HG03135 (cell line): ENCODE results near the gene TMEM150C.

Source experiments
- ATAC-seq: cut with Tn5 transposase; IDR thresholded peaks from one replicate; pipeline ENCODE4 v1.9.1; 2021; ENCODE audit warnings: mild to moderate bottlenecking, moderate library complexity; ENCODE audit not compliant: unreplicated experiment

TMEM150C gene

DNA sequence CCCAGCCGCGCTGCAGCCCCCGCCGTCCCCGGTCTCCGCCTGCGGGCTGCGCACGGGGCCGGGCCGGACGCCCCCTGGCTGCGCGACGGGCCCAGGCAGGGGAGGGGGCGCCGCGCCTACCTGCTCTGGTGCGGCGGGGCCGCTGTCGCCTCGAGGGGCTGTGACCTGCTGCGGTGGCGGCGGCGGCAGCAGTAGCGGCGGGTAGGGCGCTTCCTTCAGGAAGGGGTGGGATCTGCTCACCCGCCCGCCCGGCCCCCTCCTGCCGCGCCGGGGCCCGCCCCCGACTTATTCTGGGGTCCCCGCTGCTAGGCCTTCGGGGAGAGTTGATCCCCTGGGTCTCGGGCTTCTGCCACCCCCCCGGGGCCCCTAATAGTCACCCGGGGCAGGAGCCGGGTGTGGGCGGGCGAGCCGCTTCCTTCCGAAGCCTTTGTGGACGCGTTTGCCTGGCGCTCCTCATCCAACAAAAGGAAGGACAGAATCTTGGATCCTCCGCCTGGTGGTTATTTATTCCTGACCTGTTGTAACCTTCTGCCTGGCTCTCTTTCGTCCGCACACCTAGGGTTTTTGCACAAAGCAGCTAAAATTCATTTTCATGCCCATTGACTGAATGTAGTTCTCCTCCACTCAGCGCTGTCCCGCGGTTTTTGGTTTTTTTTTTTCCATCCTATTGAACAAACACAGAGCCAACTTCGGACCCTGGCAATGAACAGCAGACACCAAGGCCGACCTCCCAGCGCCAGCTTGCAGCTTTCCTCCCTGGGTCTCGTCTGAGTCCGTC lies at the start of gene TMEM150C:
Gene TMEM150C, minus strand, starts transcription at position 203 of the 778 bp plus-strand sequence. CDS start 57,331 bp downstream, outside the sequence.
- no peak for ATAC-seq

DNA sequence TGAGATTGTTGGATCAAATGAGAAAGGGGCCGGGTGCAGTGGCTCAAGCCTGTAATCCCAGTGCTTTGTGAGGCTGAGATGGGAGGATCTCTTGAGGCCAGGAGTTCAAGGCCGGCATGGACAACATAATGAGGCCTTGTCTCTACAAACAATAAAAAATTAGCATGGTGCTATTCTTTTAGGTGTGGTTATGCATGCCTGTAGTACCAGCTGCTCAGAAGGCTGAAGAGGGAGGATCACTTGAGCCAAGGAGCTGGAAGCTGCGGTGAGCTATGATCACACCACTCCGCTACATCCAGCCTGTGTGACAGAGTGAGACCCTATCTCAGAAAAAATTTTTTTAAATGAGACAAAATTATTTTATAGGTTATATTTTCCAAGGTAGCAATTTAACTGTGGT lies 49.7 kb upstream of the TMEM150C start:
- no peak for ATAC-seq

DNA sequence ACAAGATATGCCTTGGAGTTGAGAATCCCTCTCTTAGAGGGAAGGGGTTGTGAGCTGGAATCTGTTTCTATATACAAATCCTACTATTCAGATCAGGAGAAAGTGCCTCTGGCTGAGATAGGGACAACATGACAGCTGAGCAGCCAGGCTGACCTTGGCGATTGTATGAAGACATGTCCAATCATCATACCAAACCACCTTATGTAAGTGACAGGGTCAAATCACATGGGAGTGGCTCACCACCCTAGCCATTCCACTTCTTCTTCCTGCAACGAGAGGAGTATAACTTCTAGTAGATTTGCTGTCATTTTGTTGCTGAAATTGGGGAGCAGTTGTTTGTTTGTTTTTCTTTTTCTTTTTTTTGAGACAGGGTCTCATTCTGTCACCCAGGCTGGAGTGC lies 48.3 kb upstream of the TMEM150C start:
- ATAC-seq = no peak

DNA sequence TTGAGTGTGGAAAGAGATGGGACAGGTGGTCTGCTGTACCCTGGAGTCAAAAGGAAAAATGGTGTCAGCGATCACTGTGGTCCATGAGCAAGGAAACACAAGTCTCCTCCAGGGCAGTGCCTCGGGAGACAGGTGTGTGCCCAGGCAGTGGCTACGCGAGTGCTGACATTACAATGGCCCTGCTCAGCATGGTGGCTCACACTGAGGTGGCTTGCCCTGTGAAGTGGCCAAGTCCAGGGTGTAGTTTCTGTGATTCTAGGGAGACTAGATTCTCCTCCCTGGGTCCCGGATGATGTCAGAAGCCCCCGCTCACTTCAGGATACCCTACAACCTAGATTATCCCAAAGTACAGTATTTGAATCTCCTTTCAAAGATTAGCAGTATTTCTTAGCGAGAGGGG lies 44.8 kb upstream of the TMEM150C start:
- no peak for ATAC-seq

DNA sequence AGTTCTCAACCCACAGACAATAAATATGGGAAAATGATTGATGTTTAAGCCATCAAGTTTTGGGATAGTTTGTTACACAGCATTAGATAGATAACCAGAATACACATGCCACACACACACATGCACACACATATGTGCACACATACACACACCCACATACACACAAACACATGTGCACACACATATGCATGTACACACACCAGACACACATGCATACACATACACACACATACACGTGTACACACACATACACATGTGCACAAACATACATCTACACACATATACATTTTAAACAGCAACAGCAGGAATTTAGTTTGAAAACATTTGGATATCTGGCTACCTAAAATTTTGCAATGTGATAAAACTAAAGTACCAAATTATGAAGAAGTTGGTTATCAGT lies 42.7 kb upstream of the TMEM150C start:
- no peak for ATAC-seq

DNA sequence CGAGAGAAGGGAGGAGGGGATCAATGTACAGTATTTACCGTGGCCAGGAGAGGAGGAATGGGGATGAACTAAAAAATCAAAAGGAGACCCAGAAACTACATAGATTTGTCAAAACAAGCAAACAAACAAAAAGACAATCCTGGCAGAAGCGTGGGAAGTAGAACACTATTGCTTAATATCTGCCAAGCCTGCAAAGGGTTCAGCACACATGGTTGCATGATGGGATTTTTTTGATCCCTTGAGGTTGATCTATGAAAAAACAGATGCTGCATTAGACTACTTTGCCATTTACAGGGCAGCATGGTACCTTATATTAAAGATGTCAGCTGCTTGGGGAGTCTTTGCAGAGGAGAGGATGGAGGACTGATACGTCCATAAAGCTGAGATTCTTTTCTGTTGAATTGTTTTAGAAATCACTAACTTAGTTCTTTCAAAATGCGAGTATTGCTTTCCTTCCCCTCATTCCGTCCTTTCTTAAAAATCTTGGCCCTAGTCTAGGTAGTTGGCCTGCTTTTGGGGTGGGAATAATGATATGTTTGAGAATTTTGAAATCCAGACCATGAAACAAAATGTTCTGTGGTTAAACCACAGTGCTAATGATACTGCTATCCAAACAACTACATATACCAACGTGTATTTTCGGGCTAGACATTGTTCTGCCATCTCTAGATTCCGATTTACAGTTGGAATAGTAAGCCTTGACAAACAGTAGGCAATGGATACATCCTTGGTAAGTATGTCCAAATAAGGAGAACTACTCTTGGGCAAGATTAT lies 39.6 kb upstream of the TMEM150C start:
- no peak for ATAC-seq

DNA sequence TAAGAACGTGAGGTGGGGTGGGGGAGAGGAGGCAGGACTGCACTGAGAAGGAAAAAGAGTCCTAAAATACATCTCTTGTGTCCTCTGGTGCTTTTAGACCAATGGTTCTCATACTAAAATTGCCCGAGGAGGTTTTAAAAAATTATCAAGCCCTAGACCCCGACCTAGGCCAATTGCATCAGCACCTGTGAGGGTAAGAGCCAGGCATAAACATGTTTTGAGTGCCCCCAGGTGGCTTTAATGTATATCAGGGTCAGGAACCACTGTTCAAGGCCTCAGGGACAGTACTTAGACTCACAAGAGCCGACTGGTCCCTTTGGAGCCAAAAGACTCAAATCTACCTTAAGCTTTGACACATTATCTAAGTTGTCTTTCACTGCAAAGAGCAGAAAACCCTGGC lies 37.5 kb upstream of the TMEM150C start:
- ATAC-seq = no peak

DNA sequence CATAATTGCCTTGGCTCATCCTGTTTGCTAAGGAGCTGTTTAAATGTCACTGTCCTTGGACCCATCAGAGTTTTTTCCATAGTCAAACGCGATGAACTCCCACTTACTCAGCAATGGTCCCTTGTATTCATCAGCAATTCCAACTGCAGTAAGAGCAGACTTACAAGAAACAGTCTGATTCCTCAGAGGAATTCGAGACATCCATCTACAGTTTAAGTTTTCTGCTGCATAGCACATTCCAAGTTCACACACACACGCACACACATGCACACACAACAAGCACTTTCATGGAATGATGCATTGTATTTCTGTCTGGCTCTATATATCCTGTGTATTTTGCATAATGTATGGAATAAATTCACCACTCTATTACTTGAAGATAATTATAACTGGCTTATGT lies 32.7 kb upstream of the TMEM150C start:
- no peak for ATAC-seq

DNA sequence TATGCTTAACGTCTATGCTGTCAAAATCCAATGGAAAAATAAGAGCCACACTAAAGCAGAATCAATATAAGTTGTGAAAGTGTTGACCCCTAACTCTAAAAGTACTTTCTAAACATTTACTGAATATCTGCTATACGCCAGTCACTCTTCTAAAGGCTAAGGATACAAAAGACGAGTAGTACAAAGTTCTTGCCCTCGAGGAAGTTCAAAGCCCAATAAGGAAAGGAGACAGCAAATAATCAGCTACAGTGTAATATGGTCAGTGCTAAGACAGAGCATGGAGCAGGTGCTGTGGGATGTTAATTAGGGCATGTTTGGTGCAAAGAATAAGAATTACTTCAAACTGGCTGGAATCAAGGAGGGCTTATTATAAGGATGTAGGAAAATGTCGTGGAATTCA lies 31.6 kb upstream of the TMEM150C start:
- ATAC-seq = no peak

DNA sequence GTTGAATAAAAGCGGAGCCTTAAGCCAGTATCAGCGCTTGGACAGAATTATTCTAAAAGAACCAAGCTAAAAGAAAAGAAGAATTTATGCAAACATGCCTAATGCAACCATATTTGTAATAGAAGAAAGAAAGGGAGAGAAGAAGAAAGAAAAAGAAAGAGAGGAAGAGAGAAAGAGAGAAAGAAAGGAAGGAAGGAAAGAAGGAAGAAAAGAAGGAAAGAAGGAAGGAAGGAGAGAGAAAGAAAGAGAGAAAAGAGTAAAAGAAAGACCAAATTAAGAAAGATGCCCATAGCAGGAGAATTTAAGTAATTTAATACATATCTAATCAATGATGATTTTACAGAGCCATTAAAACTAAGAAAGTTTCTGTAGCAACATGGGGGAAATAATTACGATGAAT lies 30.9 kb upstream of the TMEM150C start:
- ATAC-seq = no peak

DNA sequence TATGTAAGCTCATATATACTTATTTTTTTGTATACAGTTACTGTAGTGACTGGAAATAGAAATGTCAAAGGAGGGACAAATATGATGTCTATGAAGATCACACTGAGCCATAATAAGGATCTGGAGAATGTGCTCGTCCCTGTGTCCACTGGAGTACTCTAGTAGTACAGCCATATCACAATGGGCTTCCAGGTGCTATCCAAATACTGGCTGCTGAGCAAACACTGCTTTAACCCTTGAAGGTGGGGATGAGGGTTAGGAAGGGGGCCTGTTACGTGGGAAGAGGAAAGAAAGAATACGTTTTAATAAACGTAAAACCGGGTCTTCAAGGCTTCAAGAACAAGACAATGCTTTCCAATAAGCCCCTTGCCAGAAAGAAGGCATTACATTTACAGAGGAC lies 29.8 kb upstream of the TMEM150C start:
- no peak for ATAC-seq

DNA sequence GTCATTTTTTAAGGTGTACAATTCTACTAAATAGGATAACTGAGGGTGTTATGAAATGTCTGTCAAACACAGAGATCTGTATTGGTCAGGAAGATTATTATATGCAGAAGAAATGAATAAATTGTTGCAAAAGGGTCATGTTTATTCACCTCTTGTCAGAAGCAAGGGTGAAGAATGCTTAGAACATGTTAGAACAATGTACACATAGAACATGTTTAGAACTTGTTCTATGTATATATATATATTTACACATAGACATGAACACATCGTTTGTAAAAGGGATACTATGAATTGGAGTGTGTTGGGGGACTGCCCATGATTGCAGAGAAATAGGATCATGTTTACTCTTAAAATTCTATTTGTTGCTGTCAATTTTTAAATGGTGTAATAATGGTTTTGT lies 28.0 kb upstream of the TMEM150C start:
- ATAC-seq = no peak

DNA sequence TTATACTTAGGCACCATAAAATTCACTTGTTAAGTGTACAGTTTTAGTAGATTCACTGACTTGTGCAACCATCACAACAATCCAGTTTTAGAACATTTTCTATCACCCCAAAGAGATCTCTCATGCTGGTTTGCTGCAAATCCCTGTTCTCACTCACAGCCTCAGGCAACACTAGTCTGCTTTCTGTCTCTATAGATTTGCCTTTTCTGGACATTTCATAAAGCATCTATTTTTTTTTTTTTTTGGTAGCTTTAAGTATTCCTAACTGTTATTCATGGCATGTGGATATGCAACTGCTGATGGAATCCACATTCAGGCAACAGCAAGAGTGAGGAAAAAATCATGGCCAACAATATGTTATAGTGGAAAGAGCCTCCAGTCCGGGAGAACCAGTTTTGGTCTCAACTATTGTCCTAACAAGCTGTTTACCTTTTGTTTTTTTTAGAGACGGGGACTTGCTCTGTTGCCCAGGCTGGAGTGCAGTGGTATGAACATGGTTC lies 27.0 kb upstream of the TMEM150C start:
- no peak for ATAC-seq

DNA sequence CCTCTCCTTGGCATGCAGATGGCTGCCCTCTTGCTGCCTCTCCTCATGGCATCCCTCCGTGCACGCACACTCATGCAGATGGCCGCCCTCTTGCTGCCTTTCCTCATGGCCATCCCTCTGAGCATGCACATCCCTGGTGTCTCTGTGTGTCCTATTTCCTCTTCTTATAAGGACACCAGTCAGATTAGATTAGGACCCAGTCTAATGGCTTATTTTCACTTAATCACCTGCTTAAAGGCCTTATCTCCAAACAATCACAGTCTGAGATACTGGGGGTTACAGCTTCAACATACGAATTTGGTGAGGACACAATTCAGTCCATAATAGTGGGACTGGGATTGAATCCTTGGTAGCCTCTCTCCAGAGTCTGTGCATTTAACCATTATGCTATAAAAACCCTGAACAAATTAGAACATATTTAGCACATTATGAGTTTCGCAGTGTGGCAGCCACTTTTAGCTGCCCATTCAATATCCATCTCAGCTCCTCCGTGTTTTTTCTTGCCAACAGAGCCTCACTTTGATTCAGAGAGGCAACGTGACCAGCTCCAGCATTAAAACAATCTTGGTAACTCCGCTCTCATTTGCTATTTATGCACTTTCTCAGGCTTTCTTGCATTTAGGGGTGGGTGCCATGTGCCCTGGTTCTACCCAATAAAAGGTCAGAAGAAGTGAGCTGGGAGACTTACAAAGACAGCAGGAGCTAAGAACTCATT lies 26.2 kb upstream of the TMEM150C start:
- no peak for ATAC-seq

DNA sequence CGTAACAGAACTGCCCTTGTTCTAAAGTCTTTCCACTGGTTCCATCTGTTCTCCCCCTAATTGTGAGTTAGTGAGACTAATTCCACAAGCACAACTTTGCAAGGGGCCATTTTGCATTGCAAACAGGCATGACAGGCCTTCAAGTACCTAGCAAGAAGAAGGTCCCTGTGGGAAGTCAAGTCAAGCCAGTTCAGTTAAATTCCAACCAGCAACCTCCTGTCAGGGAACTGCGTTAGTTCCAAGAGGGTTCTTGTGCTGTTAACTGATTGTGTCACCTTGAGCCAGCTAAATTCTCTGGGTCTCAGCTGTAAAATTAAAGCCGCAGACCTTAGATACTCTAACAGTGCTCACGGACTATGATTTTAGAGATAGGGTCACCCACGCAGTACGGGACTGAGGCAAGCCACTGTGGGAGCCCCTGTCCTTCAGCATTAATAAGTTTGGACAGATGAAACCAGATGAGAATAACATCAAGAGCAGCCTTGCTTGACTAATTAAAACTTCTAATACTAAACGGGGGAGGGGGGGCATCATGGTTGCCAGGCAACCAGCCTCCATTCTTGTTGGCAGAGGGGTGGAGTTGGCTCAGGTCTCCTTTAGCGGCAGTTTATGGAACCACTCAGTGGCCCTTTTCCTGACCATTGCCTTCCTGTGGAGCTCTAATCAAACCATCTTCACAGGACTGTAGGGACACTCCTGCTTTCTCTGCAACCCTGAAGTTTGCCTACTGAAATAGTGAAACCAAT lies 24.1 kb upstream of the TMEM150C start:
- ATAC-seq = no peak

DNA sequence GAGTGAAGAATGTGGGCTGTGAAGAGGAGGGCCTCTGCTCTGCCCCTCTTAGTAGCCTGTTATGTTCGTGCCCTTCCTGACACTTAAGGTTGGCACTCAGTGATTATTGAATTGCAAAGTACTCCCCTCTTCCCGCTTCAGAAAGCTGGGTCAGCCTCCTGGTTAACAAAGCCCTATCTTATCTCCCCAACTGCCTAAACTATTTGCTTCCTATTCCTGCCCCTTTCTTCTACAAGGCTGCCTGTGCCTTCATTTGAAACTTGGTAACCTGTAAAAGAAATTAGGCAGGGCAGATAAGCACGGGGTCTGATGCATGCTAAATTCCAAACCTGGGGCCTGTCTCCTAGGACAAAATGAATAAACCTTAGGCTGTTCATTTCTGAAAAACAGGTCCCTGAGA lies 23.1 kb upstream of the TMEM150C start:
- ATAC-seq = no peak

DNA sequence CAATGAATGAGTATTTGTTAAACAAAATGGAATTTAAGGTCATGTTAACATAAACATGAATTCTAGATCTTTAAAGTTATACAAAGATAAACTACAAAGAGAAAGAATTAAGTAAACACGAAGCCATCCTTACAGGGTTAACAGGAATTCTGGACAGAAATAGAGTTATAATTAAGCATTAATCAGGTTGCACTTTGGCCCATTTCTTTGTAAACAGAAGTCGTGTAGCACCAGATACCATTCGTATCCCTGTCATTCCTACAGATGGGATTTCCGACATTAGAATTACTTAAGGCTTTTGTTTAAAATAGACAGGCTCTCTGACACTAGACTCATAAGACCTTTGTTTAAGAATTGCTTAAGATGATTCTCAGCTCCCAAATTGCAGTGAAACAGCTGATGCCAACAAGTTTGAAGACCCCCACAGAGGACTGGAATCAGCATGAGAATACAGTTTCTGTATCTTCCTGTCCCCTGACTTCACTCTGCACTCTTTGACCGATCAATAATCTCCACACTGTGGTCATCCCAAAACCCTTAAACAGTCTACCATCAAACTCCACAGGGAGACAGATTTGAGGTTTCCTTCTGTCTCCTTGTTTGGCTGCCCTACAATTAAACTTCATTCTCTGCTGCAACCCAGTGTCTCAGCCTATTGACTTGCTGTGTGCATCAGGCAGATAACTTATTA lies 22.3 kb upstream of the TMEM150C start:
- no peak for ATAC-seq

DNA sequence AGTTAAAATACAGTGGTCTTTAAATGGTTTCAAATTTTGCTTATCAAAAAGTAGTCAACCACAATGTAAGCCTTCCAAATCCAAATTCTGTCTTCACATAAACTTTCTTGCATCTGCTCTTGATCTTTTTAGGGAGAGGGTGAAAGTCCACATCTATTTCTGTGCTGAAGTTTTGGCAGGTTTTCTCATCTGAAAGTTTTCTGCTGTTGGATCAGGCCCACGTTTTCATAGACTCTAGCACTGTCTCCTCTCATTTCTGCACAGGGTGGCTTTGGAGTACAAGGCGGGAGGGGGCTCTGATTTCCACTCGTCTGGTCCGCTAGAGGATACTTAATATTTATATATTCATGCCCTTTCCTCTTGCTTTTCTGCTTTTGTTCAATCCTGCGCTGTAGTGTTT lies 18.1 kb upstream of the TMEM150C start:
- ATAC-seq = no peak

DNA sequence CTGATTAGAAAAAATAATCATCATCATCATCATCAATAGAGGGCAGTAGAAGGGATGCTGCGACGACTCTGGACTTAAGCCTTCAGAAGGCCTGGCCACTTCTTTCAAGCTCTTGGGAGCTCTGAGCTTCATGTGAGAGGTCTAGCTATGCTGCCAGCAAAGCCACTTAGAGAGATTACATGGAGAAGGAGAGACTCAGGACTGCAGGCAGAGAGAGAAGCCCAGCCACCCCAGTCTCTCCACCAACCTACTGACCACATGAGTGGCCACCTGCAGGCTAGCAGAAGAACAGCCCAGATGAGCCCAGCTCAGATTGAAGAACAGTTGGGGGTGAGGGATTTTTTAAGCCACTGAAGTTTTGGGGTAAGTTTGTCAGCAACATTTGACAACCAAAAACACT lies 17.1 kb upstream of the TMEM150C start:
- ATAC-seq = no peak

DNA sequence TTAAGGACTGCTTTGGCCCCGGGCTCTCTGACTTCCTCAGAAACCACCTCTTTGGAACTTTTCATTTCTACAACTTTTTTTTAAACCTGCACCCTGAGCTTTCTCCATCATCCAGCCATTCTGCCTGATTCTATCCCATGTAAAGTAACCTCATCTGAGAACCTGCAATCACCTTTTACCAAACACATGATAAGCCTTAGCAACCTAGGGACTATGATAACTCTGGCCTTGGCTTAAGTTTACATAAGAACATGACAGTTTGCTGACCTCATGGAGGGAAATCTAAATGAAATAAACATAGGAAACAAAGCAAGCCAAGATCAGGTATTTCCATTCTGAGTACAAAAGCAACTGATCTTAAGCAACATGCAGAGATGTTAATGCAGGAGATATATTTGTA lies 15.7 kb upstream of the TMEM150C start:
- ATAC-seq = no peak
